GM19324 (cell line): ENCODE measurements around the gene NRG3.

ENCODE experiments used
- ATAC-seq: cut with Tn5 transposase; IDR thresholded peaks from one replicate; pipeline ENCODE4 v1.9.1; 2021; ENCODE audit warnings: mild to moderate bottlenecking, moderate library complexity; ENCODE audit not compliant: unreplicated experiment, low FRiP score

The NRG3 gene

DNA sequence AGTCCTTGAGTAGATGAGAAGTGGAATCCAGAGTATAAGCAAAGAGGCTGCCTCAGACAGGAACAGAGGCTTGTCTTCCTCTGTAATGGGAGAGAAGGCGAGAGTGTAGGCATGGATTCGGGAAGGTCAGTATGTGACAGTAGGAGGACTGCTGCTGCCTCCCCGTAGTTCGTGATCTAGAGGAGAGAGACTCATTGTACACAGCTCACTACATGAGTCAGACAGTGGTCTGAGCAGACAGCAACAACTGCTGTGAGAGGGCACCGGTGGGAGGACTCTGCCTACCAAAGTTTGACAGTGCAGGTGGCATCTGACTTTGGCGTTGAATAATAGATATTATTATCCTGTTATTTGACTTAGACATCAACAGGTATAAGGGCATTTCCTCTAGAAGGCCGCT lies 319.4 kb downstream of the NRG3 start:
- ATAC-seq: no peak

DNA sequence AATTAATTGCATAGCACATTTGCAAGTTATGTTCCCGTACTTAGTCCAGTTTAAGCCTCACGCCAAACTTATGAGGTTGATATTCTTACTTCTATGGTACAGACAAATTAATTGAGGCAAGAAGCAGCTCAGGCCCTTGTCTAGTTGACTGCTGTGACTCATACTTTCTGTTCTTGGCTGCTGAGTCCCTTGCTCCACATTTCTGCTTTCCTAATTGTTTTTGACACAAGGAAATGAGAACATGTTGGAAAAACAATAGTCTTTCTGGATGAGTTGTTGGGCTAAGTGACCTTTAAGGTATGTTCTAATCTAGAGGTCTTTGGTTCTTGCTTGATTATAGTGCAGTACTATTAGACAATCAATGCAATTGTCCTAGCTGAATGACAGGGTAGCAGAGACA lies 331.8 kb downstream of the NRG3 start:
- ATAC-seq: no peak

- ATAC-seq: no peak
Observed at GRCh38 chr10:82208726-82209125, 333.7 kb downstream of the NRG3 start.

DNA sequence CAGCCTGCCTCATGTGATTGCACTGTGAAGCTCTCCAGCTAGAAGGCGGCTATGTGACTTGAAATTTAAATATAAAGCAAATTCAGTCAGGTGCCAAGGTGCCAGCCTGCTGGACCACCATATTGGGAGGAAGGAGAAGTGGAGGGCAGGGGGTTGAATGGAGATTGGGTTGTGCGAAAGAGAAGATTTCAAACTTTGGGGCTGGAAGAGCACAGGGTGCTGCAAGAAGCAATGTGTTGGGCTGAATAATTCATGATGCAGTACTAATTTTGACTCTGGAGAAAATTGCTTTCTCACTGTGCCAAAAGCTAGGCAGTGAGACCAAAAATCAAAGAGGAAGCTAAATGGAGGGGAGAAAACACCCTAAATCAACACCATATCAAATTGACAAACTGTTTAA lies 335.3 kb downstream of the NRG3 start:
- no peak for ATAC-seq

DNA sequence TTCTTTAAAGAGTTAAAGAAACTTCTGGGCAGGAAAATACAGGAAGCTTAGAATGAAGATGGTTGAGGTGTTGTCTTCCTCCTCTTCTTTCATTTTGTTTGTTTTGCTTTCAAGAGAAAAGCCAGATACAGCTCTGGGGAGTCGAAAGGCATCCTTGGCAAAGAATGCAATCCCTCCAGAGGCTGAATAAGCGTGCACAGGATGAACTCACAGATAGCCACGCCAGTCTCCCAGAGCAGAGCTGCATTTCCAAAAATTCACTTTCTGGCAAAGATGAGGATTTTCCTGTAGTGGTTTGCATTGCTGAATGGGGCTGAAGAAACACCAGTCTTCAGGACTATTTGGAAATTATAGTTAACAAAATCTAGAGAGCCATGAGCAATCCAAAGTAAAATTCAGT lies 336.4 kb downstream of the NRG3 start:
- no peak for ATAC-seq

DNA sequence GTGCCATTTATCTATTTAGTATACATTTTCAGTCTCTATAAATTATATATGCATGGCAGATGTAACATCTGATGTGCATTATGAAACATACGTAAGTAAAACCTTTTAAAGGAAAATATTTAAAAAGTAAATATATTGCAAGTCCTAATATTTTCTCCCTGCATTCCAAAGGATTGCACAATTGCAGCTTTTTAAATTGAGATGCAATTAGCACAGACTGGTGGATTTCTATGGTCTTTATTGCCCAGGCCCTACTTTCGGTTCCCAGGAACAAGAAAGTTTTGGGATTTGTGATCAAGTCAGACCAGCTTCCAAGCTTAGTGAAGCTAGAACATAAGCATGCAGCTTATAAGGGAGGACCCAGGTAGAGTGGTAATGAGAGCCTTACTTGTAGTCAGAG lies 337.8 kb downstream of the NRG3 start:
- ATAC-seq: no peak

DNA sequence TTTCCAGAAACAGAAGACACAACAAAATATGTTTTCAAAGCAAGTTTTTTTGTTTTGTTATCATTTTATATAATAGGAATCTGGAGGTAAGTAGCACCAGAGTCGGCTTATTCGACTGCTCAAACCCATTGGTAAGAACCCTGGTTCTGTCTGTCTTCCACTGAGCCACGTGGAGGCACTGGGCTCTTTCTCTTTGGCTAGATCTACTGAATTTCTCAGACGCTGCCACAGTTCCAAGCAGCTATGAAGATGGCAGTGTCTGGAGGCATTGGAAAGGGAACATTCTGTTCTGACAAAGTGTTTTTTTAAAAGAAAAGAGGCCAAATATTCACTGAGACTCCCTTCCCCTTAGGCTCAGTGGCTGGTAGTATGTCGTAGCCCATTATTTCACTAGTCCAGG lies 338.8 kb downstream of the NRG3 start:
- ATAC-seq: no peak

DNA sequence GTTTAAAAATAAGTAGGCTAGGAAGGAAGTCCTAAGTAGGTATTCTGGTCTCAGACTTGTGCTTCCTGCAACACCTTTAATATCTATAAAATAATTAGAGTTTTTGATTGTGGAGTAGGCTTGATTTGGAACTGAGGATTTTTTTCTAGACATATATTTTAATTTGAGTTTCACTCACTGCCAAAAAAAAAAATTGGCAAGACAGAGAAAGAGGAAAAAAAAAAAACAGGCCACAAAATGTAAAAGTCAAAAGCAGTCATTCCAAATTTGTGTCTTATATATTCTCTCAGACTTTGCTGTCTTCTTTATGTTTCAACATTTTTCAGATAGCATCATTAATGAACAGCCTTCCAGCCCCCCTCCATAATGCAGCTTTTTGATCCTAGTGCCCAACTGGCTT lies 346.1 kb downstream of the NRG3 start:
- ATAC-seq: no peak

GRCh38 chr10:82221601-82222149 lies 346.7 kb downstream of the NRG3 start:
- no peak for ATAC-seq

- no peak for ATAC-seq
Observed at GRCh38 chr10:82228701-82229100, 353.7 kb downstream of the NRG3 start.

DNA sequence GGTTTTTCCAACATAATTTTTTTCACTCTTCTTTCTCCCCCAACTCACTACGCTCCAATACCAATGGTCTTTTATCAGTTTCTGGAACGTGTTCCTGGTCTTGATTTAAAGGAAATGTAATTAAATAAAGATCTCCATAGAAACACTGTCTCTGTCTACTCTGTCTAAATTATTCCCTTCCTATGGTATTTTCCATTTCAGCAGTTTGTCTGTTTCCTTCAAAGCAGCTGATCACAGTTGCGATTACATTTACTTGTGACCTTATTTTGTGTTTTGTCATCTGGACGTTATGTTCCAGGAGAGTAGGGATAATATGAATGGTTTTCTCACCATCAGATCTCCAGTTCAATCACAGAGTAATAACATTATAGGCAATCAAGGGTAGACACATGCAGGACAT lies 359.2 kb downstream of the NRG3 start:
- ATAC-seq: no peak

GRCh38 chr10:82236084-82236731 lies 361.2 kb downstream of the NRG3 start:
- ATAC-seq: no peak

DNA sequence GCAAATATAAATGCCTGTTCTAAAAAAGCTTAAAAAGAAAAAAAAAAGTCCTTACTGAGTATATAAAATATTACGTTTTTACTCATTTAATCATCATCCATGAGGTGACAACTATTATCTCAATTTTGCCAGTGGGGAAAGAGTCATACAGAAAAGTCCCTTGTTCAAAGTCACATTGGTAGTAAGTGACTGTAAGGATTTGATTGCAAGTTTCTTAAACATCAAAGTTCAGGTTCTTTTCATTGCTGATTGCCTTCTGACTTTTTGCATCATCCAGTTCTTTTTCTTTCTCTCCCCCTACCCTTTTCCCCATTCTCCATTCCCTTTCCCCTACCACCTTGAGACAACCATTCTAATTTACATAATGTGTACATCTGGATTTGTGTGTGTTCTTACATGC lies 363.3 kb downstream of the NRG3 start:
- no peak for ATAC-seq

GRCh38 chr10:82240408-82240807 lies 365.4 kb downstream of the NRG3 start:
- no peak for ATAC-seq

DNA sequence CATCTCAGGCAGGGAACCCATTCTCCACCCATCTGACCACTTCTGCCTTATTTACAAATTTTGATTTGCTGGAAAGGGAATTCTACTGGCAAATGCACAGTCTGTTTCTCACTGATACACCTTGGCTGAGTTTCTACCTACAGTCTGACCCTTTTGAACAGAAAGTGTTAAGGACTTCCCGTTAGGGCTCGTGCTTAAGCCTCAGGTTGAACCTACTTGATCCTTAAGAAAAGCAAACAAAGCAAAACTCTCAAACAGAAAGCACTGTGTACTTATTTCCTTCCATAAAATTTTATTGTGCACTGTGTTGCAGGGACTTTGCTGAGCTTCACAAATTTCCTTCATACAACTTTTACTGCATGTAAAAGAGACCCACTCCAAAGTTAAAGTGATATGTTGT lies 367.8 kb downstream of the NRG3 start:
- ATAC-seq: no peak

DNA sequence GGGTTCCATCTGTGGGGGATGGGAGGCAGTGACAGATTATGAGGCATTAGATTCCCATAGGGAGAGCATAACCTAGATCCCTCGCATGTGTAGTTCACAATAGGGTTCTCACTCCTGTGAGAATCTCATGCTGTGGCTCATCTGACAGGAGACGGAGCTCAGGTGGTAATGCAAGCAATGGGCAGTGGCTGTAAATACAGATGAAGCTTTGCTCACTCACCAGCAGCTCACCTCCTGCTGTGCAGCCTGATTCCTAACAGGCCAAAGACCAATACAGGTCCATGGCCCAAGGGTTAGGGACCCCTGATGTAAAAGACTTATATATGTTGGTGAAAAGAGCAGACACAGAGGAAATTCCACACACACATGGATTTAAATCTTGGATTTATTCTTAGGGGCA lies 370.2 kb downstream of the NRG3 start:
- ATAC-seq: no peak

DNA sequence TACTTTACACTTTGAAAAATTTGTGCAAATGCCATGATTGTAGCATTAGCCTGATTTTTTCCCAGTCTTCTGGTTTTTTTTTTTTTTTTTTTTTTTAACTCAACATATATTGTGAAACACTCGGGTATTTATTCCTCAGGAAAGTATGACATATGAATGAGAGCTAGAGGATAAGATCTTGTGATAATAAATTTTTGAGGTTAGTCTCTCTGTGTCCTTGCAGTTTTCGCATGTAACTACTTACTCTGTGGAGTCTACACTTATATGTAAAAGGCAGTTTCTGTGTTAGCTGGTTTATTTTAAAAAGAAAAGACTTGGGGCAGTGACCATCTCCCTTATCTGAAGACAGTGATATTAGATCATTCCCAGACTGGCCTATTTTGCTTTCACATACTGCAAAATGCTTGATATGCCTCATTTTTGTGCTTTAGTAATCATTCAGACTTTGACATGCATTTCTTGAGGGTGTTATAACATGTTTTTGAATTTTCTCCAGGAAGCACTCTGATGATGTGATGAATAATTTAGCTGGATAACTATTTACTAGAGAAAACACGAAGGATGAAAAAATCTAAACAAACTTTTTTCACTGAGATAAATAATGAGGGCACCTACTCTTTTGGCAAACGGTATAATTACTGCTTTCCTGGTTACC lies 371.0 kb downstream of the NRG3 start:
- no peak for ATAC-seq

GRCh38 chr10:82249141-82249540 lies 374.1 kb downstream of the NRG3 start:
- ATAC-seq: no peak

- no peak for ATAC-seq
Observed at GRCh38 chr10:82251222-82251906, 376.4 kb downstream of the NRG3 start.

DNA sequence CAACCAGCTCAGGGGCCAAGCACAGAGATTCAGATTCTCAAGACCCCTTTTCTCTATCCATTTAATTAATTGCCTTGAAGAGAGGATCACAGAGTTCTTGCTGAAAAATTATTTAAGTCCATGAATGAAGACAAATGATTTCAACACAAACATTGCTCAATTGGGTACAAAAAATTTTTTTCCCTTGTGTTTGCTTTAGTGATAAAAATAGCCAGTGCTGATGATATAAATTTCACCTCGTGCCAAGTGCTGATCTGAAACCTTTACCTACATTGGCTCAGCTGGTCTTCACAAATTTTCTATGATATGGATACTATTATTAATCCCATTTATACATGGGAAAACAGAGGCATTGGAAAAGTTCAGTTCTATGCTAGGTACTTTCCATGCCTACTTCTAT lies 377.1 kb downstream of the NRG3 start:
- no peak for ATAC-seq

DNA sequence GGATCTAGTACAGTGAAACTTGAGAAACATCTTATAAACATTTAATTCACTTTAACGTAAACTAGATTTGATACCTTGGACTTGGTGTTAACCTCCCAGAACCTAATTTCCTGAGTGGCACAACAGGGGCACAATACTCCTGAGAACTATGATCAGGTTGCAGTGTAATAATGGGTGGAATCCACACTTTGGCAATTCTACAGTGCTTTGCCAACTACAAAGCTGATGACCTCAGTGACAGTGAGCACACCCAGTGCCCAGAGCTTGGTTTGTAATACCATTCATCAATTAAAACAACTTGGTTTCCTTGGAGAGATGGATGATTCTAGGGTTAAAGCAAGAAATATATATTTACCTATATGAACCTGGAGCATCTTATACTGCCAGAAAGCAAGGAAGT lies 379.2 kb downstream of the NRG3 start:
- ATAC-seq: no peak

GRCh38 chr10:82256275-82256674 lies 381.3 kb downstream of the NRG3 start:
- no peak for ATAC-seq
